ENCODE measurements around the gene TMEM94. TPM values are rescaled to one million over a fixed set of nuclear protein-coding genes. Genes with fewer than 3 reads are reported as not detected.
A peak's percentile ranks its signal among the peaks of the same experiment; 100 is the strongest.

The TMEM94 gene
- total and polyA plus RNA-seq, 9 of the 15 experiments (the other 6 are each of a cell fraction or from before 2014, with no cell fraction given) = 0.35 to 48.1 (median 14.4) TPM

DNA sequence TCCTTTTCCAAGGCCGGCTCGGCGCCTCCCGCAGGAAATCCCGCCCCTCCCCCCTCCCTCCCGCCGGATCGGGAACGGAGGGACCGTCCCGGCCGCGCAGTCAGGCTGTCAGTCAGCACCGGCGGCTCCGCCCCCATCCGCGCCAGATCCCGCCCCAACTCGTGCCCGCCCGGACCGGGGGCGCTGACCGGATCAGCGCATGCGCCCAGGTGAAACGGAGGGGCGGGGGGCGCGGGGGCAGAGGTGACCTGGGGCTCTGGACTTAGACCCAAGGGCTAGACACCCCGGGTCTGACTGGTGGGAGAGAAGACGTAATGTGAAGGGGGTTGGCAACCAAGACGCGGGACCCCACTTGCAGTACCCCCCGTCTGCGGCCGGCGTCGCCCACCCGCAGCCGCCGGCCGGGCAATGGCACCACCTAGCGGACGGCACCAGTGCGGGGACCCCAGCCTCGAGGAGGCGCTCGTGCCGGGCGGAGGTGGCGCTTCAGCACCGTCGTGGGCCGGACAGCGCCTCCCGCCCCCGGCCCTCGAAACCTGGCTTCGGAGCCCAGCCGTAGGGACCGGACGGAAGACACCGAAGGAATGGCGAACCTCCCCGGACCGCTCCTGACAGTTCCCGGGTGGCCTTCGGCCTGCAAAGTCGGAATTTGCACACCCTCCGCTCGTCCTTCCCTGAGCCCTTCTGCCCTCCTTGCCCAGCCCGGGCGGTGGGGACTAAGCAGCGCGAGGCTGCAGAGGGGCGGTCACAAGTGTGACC lies 59.2 kb downstream of the TMEM94 start, which contains the start of gene CASKIN2 (continued):
- TF ChIP-seq, protein P1, sequence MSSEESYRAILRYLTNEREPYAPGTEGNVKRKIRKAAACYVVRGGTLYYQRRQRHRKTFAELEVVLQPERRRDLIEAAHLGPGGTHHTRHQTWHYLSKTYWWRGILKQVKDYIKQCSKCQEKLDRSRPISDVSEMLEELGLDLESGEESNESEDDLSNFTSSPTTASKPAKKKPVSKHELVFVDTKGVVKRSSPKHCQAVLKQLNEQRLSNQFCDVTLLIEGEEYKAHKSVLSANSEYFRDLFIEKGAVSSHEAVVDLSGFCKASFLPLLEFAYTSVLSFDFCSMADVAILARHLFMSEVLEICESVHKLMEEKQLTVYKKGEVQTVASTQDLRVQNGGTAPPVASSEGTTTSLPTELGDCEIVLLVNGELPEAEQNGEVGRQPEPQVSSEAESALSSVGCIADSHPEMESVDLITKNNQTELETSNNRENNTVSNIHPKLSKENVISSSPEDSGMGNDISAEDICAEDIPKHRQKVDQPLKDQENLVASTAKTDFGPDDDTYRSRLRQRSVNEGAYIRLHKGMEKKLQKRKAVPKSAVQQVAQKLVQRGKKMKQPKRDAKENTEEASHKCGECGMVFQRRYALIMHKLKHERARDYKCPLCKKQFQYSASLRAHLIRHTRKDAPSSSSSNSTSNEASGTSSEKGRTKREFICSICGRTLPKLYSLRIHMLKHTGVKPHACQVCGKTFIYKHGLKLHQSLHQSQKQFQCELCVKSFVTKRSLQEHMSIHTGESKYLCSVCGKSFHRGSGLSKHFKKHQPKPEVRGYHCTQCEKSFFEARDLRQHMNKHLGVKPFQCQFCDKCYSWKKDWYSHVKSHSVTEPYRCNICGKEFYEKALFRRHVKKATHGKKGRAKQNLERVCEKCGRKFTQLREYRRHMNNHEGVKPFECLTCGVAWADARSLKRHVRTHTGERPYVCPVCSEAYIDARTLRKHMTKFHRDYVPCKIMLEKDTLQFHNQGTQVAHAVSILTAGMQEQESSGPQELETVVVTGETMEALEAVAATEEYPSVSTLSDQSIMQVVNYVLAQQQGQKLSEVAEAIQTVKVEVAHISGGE (CRISPR knock-in tag; IDR thresholded peaks at IDR 0.05) = peak in 2 of 3 experiments; percentile 58 to 60; a peak in 3 of 6 replicates
- TF ChIP-seq, protein P2, sequence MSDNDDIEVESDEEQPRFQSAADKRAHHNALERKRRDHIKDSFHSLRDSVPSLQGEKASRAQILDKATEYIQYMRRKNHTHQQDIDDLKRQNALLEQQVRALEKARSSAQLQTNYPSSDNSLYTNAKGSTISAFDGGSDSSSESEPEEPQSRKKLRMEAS (CRISPR knock-in tag; IDR thresholded peaks at IDR 0.05) = peak; percentile 98
- TF ChIP-seq, protein P3, sequence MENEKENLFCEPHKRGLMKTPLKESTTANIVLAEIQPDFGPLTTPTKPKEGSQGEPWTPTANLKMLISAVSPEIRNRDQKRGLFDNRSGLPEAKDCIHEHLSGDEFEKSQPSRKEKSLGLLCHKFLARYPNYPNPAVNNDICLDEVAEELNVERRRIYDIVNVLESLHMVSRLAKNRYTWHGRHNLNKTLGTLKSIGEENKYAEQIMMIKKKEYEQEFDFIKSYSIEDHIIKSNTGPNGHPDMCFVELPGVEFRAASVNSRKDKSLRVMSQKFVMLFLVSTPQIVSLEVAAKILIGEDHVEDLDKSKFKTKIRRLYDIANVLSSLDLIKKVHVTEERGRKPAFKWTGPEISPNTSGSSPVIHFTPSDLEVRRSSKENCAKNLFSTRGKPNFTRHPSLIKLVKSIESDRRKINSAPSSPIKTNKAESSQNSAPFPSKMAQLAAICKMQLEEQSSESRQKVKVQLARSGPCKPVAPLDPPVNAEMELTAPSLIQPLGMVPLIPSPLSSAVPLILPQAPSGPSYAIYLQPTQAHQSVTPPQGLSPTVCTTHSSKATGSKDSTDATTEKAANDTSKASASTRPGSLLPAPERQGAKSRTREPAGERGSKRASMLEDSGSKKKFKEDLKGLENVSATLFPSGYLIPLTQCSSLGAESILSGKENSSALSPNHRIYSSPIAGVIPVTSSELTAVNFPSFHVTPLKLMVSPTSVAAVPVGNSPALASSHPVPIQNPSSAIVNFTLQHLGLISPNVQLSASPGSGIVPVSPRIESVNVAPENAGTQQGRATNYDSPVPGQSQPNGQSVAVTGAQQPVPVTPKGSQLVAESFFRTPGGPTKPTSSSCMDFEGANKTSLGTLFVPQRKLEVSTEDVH (IDR thresholded peaks at IDR 0.05; ENCODE audit: low read depth, partially characterized antibody) = peak; percentile 25
- TF ChIP-seq ZNF785 (CRISPR knock-in tag; IDR thresholded peaks at IDR 0.05) (no peak), NFIC (IDR thresholded peaks at IDR 0.05) (no peak; the same call in 1 of the 2 replicates), DMBX1 (CRISPR knock-in tag; IDR thresholded peaks at IDR 0.05; ENCODE audit: borderline replicate concordance) (peak; percentile 92), ESRRA (IDR thresholded peaks at IDR 0.05; ENCODE audit: borderline replicate concordance, low read depth) (peak; percentile 48)
- TF ChIP-seq, protein P4, sequence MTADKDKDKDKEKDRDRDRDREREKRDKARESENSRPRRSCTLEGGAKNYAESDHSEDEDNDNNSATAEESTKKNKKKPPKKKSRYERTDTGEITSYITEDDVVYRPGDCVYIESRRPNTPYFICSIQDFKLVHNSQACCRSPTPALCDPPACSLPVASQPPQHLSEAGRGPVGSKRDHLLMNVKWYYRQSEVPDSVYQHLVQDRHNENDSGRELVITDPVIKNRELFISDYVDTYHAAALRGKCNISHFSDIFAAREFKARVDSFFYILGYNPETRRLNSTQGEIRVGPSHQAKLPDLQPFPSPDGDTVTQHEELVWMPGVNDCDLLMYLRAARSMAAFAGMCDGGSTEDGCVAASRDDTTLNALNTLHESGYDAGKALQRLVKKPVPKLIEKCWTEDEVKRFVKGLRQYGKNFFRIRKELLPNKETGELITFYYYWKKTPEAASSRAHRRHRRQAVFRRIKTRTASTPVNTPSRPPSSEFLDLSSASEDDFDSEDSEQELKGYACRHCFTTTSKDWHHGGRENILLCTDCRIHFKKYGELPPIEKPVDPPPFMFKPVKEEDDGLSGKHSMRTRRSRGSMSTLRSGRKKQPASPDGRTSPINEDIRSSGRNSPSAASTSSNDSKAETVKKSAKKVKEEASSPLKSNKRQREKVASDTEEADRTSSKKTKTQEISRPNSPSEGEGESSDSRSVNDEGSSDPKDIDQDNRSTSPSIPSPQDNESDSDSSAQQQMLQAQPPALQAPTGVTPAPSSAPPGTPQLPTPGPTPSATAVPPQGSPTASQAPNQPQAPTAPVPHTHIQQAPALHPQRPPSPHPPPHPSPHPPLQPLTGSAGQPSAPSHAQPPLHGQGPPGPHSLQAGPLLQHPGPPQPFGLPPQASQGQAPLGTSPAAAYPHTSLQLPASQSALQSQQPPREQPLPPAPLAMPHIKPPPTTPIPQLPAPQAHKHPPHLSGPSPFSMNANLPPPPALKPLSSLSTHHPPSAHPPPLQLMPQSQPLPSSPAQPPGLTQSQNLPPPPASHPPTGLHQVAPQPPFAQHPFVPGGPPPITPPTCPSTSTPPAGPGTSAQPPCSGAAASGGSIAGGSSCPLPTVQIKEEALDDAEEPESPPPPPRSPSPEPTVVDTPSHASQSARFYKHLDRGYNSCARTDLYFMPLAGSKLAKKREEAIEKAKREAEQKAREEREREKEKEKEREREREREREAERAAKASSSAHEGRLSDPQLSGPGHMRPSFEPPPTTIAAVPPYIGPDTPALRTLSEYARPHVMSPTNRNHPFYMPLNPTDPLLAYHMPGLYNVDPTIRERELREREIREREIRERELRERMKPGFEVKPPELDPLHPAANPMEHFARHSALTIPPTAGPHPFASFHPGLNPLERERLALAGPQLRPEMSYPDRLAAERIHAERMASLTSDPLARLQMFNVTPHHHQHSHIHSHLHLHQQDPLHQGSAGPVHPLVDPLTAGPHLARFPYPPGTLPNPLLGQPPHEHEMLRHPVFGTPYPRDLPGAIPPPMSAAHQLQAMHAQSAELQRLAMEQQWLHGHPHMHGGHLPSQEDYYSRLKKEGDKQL (CRISPR knock-in tag; IDR thresholded peaks at IDR 0.05; ENCODE audit: borderline replicate concordance) = peak; percentile 80; the same call in 1 of the 2 replicates
- TF ChIP-seq, protein P5, sequence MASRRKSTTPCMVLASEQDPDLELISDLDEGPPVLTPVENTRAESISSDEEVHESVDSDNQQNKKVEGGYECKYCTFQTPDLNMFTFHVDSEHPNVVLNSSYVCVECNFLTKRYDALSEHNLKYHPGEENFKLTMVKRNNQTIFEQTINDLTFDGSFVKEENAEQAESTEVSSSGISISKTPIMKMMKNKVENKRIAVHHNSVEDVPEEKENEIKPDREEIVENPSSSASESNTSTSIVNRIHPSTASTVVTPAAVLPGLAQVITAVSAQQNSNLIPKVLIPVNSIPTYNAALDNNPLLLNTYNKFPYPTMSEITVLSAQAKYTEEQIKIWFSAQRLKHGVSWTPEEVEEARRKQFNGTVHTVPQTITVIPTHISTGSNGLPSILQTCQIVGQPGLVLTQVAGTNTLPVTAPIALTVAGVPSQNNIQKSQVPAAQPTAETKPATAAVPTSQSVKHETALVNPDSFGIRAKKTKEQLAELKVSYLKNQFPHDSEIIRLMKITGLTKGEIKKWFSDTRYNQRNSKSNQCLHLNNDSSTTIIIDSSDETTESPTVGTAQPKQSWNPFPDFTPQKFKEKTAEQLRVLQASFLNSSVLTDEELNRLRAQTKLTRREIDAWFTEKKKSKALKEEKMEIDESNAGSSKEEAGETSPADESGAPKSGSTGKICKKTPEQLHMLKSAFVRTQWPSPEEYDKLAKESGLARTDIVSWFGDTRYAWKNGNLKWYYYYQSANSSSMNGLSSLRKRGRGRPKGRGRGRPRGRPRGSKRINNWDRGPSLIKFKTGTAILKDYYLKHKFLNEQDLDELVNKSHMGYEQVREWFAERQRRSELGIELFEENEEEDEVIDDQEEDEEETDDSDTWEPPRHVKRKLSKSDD (conservative IDR thresholded peaks at IDR 0.05; ENCODE audit: low read length) = 0 out of 2 replicates have a peak, but pooled peaks have one; percentile 43
